MCF 10A (cell line): Measurements from ENCODE around the gene NPR2. TPM values are rescaled to one million over a fixed set of nuclear protein-coding genes. Genes with fewer than 3 reads are reported as not detected.

Experiments used
- BruUV-seq: library from RNA; stranded (reverse); fragments of 400-500 nt; replicated peaks from 2 replicates; lab custom pipeline; 2021; lab: Mats Ljungman, UMichigan
- CTCF ChIA-PET: fragments of 300-600 bp; sonication (Branson Sonifier 250); formaldehyde crosslinking; extraction: SDS; loops from one replicate; lab custom pipeline; 2021; ENCODE audit warnings: antibody characterized with exemption, inconsistent platforms; lab: Yijun Ruan, JAX
- POLR2A ChIA-PET: fragments of 300-600, 350-650 bp; sonication (Branson Sonifier 250); formaldehyde crosslinking; extraction: SDS; loops from one replicate; lab custom pipeline; 2020; ENCODE audit warnings: antibody characterized with exemption, inconsistent platforms; lab: Yijun Ruan, JAX
- DNase-seq: peaks from one replicate; pipeline ENCODE4 v3.0.0-alpha.2; 2018; ENCODE audit not compliant: unreplicated experiment
- H3K27ac Mint-ChIP-seq: one replicate; pipeline ENCODE4 v1.8.0; 2022; ENCODE audit warnings: mild to moderate bottlenecking, low read depth, mixed read lengths; ENCODE audit not compliant: unreplicated experiment
- H3K27me3 Mint-ChIP-seq: one replicate; pipeline ENCODE4 v1.8.0; 2022; ENCODE audit warnings: mixed read lengths; ENCODE audit not compliant: insufficient read depth, unreplicated experiment
- H3K36me3 Mint-ChIP-seq: one replicate; pipeline ENCODE4 v1.8.0; 2022; ENCODE audit warnings: mild to moderate bottlenecking, moderate library complexity, mixed read lengths; ENCODE audit not compliant: insufficient read depth, unreplicated experiment
- H3K4me1 Mint-ChIP-seq: one replicate; pipeline ENCODE4 v1.8.0; 2022; ENCODE audit warnings: mixed read lengths; ENCODE audit not compliant: insufficient read depth, unreplicated experiment
- H3K4me3 Mint-ChIP-seq: one replicate; pipeline ENCODE4 v1.8.0; 2022; ENCODE audit warnings: mild to moderate bottlenecking, moderate library complexity, mixed read lengths; ENCODE audit not compliant: unreplicated experiment
- H3K9me3 Mint-ChIP-seq: one replicate; pipeline ENCODE4 v1.8.0; 2022; ENCODE audit warnings: mixed read lengths; ENCODE audit not compliant: unreplicated experiment
- CTCF ChIP-seq: fragments of 200-600 bp; IDR thresholded peaks from one replicate; pipeline ENCODE4 v1.8.0; 2022; ENCODE audit warnings: antibody characterized with exemption, mild to moderate bottlenecking; ENCODE audit not compliant: unreplicated experiment
- intact Hi-C: fragments of 100-400 bp; cut with micrococcal nuclease; formaldehyde crosslinking; loops from 2 replicates; pipeline ENCODE4 v1.14.1; 2022
- total RNA-seq: library from RNA; stranded (reverse); gene quantifications from 2 replicates; pipeline ENCODE4 v1.2.3, GENCODE V29; 2022

Gene NPR2
- total RNA-seq, 1 experiment from 2014 or later = 5.7 TPM

- Mint-ChIP-seq H3K4me3 (no peak overlapping the region), H3K36me3 (peaks cover 22% of the 10 kb centered on the region), H3K4me1 (no peaks in the 10 kb centered on the region), H3K27ac (no peak overlapping the region), H3K9me3 (no peaks in the 10 kb centered on the region), H3K27me3 (no peaks in the 10 kb centered on the region)
- no peak for DNase-seq
- no peak for TF ChIP-seq CTCF
- POLR2A ChIA-PET = interaction anchor here (0.6 to 0.7 kb wide), 2 partner anchors 10 to 93 kb away, joined by 3 read pairs; no protein-coding TSS in a partner anchor
- CTCF ChIA-PET = interaction anchor here (1.1 to 2.0 kb wide), 3 partner anchors 8 to 76 kb away, joined by 3 to 6 read pairs (median 5); partner anchors contain the start of gene HINT2
- intact Hi-C loops = no loop called here
- BruUV-seq = no TSS peak
These were observed 14.7 kb downstream of the NPR2 start for GRCh38 chr9:35806101-35806500.

- no peak for TF ChIP-seq CTCF
- Mint-ChIP-seq H3K4me3 (no peak overlapping the region), H3K9me3 (no peaks in the 10 kb centered on the region), H3K27ac (no peak overlapping the region), H3K4me1 (peaks cover 6% of the 10 kb centered on the region), H3K36me3 (peaks cover 17% of the 10 kb centered on the region), H3K27me3 (no peaks in the 10 kb centered on the region)
- no TSS peak for BruUV-seq
- CTCF ChIA-PET = interaction anchor here (0.6 to 1.2 kb wide), 2 partner anchors 16 to 103 kb away, joined by 3 to 5 read pairs; no protein-coding TSS in a partner anchor
- no peak for DNase-seq
- intact Hi-C loops = no loop called here
- POLR2A ChIA-PET = interaction anchor here (0.7 kb wide), 1 partner anchor 143 kb away, joined by 3 read pairs; the partner anchor contains the start of gene ARHGEF39
These were observed 17.0 kb downstream of the NPR2 start for GRCh38 chr9:35808433-35808832.

- intact Hi-C loops = no loop called here
- no peaks in the 10 kb centered on the region for H3K9me3 Mint-ChIP-seq
- H3K27me3 Mint-ChIP-seq = no peaks in the 10 kb centered on the region
- H3K4me1 Mint-ChIP-seq = peaks cover 14% of the 10 kb centered on the region
- H3K36me3 Mint-ChIP-seq = peaks cover 15% of the 10 kb centered on the region
- CTCF ChIA-PET = interaction anchor here (1.1 kb wide), 1 partner anchor 18 kb away, joined by 3 read pairs; the partner anchor contains the start of gene NPR2
- POLR2A ChIA-PET = interaction anchor here (0.5 to 1.0 kb wide), 2 partner anchors 12 to 21 kb away, joined by 3 to 5 read pairs; no protein-coding TSS in a partner anchor
- TF ChIP-seq CTCF = no peak
- DNase-seq = no peak
- H3K4me3 Mint-ChIP-seq = no peak overlapping the region
- no peak overlapping the region for H3K27ac Mint-ChIP-seq
- no TSS peak for BruUV-seq
These were observed 18.7 kb downstream of the NPR2 start for GRCh38 chr9:35810122-35810521.

- intact Hi-C loops = no loop called here
These were observed 20.1 kb downstream of the NPR2 start for GRCh38 chr9:35811381-35812024.

More at GRCh38 chr9:35811381-35812024, 20.1 kb downstream of the NPR2 start:
- ChIA-PET POLR2A (interaction anchor here (0.9 to 2.1 kb wide), 9 partner anchors 13 to 715 kb away, joined by 3 to 8 read pairs (median 3); partner anchors contain the start of genes CREB3 and TLN1), CTCF (interaction anchor here (0.6 to 4.4 kb wide), 4 partner anchors 13 to 57 kb away, joined by 3 to 33 read pairs (median 4); no protein-coding TSS in a partner anchor)
- no TSS peak for BruUV-seq
- H3K4me1 Mint-ChIP-seq = peaks cover 20% of the 10 kb centered on the region
- peaks cover 15% of the 10 kb centered on the region for H3K36me3 Mint-ChIP-seq
- no peak for TF ChIP-seq CTCF
- DNase-seq = peak; percentile 27
- H3K9me3 Mint-ChIP-seq = no peaks in the 10 kb centered on the region
- H3K27ac Mint-ChIP-seq = no peak overlapping the region
- H3K27me3 Mint-ChIP-seq = no peaks in the 10 kb centered on the region
- peak overlapping the region; percentile 69 for H3K4me3 Mint-ChIP-seq
